Measurements from ENCODE around the gene JMJD6. TPM values are rescaled to one million over a fixed set of nuclear protein-coding genes. Genes with fewer than 3 reads are reported as not detected.
"Not testable (repeated sequence)": the region's sequence is repeated elsewhere in the genome, so short reads cannot be mapped to it uniquely, and the experiment has no call there.

The JMJD6 gene
- total RNA-seq, 3 donors from 2014 or later (not counting 1 experiment from before 2014, with no cell fraction given) = 169 to 257 (median 195) TPM

DNA sequence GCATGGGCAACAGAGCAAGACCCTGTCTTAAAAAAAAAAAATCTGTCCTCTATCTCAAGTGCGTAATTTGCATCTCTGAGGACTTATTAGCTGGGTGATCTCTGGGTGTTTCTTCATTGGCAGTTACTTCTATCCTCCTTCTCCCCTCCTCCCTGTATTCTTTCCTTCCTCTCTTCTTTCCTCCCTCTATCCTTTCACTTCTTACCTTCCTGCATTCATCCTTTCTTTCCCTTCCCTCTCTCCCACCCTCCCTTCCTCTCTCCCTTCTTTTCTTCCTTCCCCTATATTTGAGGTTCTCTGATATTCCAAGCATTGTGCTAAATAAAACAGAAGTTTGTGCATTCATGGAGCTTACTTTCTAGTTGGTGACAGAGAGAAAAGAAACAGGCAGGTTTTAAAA lies 22.3 kb upstream of the JMJD6 start:
- H3K4me1 Mint-ChIP-seq = peaks cover 0 to 6% of the 10 kb centered on the region in 2 donors
- intact Hi-C loops (cut with micrococcal nuclease) = no loop called here
- TF ChIP-seq, protein P1, sequence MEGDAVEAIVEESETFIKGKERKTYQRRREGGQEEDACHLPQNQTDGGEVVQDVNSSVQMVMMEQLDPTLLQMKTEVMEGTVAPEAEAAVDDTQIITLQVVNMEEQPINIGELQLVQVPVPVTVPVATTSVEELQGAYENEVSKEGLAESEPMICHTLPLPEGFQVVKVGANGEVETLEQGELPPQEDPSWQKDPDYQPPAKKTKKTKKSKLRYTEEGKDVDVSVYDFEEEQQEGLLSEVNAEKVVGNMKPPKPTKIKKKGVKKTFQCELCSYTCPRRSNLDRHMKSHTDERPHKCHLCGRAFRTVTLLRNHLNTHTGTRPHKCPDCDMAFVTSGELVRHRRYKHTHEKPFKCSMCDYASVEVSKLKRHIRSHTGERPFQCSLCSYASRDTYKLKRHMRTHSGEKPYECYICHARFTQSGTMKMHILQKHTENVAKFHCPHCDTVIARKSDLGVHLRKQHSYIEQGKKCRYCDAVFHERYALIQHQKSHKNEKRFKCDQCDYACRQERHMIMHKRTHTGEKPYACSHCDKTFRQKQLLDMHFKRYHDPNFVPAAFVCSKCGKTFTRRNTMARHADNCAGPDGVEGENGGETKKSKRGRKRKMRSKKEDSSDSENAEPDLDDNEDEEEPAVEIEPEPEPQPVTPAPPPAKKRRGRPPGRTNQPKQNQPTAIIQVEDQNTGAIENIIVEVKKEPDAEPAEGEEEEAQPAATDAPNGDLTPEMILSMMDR (IDR thresholded peaks at IDR 0.05) = no peak
- H3K4me3 ChIP-seq (ENCODE audit: low read length) = no peak overlapping the region
- no peaks in the 10 kb centered on the region for H3K27me3 ChIP-seq (ENCODE audit: control insufficient read depth, insufficient read depth, low read length)
- no peaks in the 10 kb centered on the region for H3K9me3 Mint-ChIP-seq
- H3K4me3 Mint-ChIP-seq = no peak overlapping the region
- no peaks in the 10 kb centered on the region for H3K36me3 Mint-ChIP-seq
- H3K27ac Mint-ChIP-seq = no peak overlapping the region
- H3K4me1 ChIP-seq (ENCODE audit: control insufficient read depth, insufficient read depth, low read length) = peaks cover 18% of the 10 kb centered on the region
- no peak for DNase-seq
- ATAC-seq = no peak
- H3K9me3 ChIP-seq (ENCODE audit: control insufficient read depth, insufficient read depth, low read length) = no peaks in the 10 kb centered on the region
- WGBS (ENCODE audit: insufficient coverage) = 100% methylated on average over 1 of the region's 1 CpG
- H3K36me3 ChIP-seq (ENCODE audit: control insufficient read depth, insufficient read depth, low read length) = peaks cover 27% of the 10 kb centered on the region
- H3K27me3 Mint-ChIP-seq (ENCODE audit: low read depth in 2 of 2) = no peaks in the 10 kb centered on the region
- no peak overlapping the region for H3K27ac ChIP-seq (ENCODE audit: low read length)

DNA sequence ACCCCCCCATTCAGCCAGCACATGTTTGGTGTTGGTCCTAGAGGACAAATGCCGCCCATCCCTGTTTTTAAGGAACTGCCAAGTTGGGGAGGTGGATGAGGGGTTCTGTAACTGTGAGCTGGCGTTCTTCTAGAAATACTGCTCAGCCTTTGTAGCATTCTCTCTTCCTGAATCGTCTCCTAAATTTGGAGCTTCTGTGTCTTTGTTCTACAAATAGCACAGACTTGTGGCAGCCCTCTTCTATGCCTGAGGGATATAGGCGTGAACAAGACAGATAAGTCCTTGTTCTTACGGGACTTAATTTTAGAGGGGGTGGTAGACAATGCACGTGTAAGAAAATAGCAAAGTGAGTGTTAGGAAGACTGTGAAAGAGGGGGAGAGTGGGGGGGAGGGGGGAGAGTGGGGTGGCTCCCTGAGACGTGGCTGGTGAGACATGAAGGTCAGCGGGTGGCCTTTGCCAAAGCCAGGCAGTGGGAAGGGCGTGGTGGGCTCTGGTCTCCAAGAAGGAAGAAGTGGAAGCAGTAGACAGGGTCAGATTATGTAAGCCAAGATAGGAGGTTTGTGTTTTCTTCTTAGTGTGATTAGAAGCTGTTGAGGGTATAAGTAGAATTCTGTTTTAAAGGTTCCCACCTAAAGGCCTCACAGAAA lies 21.4 kb upstream of the JMJD6 start:
- Histone ChIP-seq H3K9me3 (ENCODE audit: control insufficient read depth, insufficient read depth, low read length) (no peaks in the 10 kb centered on the region), H3K4me3 (ENCODE audit: low read length) (no peak overlapping the region), H3K36me3 (ENCODE audit: control insufficient read depth, insufficient read depth, low read length) (peaks cover 32% of the 10 kb centered on the region), H3K4me1 (ENCODE audit: control insufficient read depth, insufficient read depth, low read length) (peaks cover 12% of the 10 kb centered on the region), H3K27ac (ENCODE audit: low read length) (no peak overlapping the region), H3K27me3 (ENCODE audit: control insufficient read depth, insufficient read depth, low read length) (no peaks in the 10 kb centered on the region)
- DNase-seq (no peak), ATAC-seq (no peak)
- WGBS (ENCODE audit: insufficient coverage) = 89% methylated on average over 9 of the region's 9 CpGs
- H3K9me3 Mint-ChIP-seq = no peaks in the 10 kb centered on the region
- H3K36me3 Mint-ChIP-seq = no peaks in the 10 kb centered on the region
- no peaks in the 10 kb centered on the region for H3K27me3 Mint-ChIP-seq (ENCODE audit: low read depth in 2 of 2)
- intact Hi-C loops (cut with micrococcal nuclease) = no loop called here
- TF ChIP-seq, protein P1 (IDR thresholded peaks at IDR 0.05) = no peak
- H3K4me3 Mint-ChIP-seq = no peak overlapping the region
- H3K27ac Mint-ChIP-seq = no peak overlapping the region
- no peaks in the 10 kb centered on the region for H3K4me1 Mint-ChIP-seq

DNA sequence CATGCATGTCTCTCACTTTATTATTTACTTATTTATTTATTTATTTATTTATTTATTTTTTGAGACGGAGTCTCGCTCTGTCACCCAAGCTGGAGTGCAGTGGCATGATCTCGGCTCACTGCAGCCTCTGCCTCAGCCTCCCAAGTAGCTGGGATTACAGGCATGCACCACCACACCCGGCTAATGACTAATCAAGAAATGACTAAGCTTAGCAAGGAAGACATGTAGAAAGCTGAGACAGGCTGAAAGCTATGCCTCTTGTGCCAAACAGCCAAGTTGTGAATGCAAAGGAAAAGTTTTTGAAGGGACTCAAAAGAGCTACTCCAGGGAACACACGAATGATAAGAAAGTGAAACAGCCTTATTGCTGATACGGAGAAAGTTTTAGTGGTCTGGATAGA lies 19.4 kb upstream of the JMJD6 start:
- DNase-seq; H3K27ac ChIP-seq (ENCODE audit: low read length); ATAC-seq; H3K27me3 Mint-ChIP-seq (ENCODE audit: low read depth in 2 of 2); intact Hi-C loops (cut with micrococcal nuclease); H3K36me3 Mint-ChIP-seq; H3K4me1 ChIP-seq (ENCODE audit: control insufficient read depth, insufficient read depth, low read length); H3K4me3 Mint-ChIP-seq; H3K27ac Mint-ChIP-seq; H3K9me3 ChIP-seq (ENCODE audit: control insufficient read depth, insufficient read depth, low read length); H3K4me1 Mint-ChIP-seq; H3K4me3 ChIP-seq (ENCODE audit: low read length); H3K27me3 ChIP-seq (ENCODE audit: control insufficient read depth, insufficient read depth, low read length); H3K9me3 Mint-ChIP-seq: not testable (repeated sequence)
- 98% methylated on average over 5 of the region's 6 CpGs for WGBS (ENCODE audit: insufficient coverage)
- H3K36me3 ChIP-seq (ENCODE audit: control insufficient read depth, insufficient read depth, low read length) = peaks cover 36% of the 10 kb centered on the region

DNA sequence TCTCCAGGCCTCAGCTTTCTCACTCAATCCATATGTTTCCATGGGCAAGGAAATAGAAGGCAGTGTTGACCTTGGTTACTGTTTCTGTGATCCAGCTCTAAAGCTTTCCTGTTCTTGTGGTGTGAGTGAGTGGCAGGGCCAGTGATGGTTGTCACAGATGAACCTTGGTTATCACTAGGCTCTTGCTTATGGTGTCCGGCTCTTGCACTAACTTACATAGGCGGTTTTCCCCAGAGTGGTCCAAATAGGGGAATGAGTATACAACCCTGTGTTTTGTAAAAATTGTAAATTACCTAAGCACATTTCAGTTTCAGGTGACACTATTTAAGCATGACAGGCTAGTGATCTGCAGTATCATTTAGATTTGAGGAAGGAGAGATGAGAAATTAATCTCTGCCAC lies 18.3 kb upstream of the JMJD6 start:
- peaks cover 5% of the 10 kb centered on the region for H3K36me3 Mint-ChIP-seq
- no peak overlapping the region for H3K4me3 Mint-ChIP-seq
- 100% methylated on average over 2 of the region's 2 CpGs for WGBS (ENCODE audit: insufficient coverage)
- no peaks in the 10 kb centered on the region for H3K27me3 Mint-ChIP-seq (ENCODE audit: low read depth in 2 of 2)
- H3K4me1 Mint-ChIP-seq = peaks cover 0 to 5% of the 10 kb centered on the region in 2 donors
- Histone ChIP-seq H3K27me3 (ENCODE audit: control insufficient read depth, insufficient read depth, low read length) (no peaks in the 10 kb centered on the region), H3K9me3 (ENCODE audit: control insufficient read depth, insufficient read depth, low read length) (no peaks in the 10 kb centered on the region), H3K36me3 (ENCODE audit: control insufficient read depth, insufficient read depth, low read length) (peaks cover 36% of the 10 kb centered on the region), H3K27ac (ENCODE audit: low read length) (no peak overlapping the region), H3K4me3 (ENCODE audit: low read length) (no peak overlapping the region), H3K4me1 (ENCODE audit: control insufficient read depth, insufficient read depth, low read length) (peaks cover under 1% of the 10 kb centered on the region)
- intact Hi-C loops (cut with micrococcal nuclease) = no loop called here
- no peaks in the 10 kb centered on the region for H3K9me3 Mint-ChIP-seq
- ATAC-seq (no peak), DNase-seq (no peak)
- H3K27ac Mint-ChIP-seq = no peak overlapping the region
- TF ChIP-seq, protein P1 (IDR thresholded peaks at IDR 0.05) = no peak

Data from natural killer cell (primary cell).